Measurements from ENCODE around the gene ABAT. TPM values are rescaled to one million over a fixed set of nuclear protein-coding genes. Genes with fewer than 3 reads are reported as not detected.

Gene ABAT
- 3.4 TPM for total RNA-seq
- long read RNA-seq, full-length matches to known transcripts, result 2 of 4 reads
- long read RNA-seq, partial matches to known transcripts, result 2 of 4 reads
- long read RNA-seq, other reads (novel, unspliced or antisense), result 0 of 4 reads

GRCh38 chr16:8674413-8675022 is at the start of gene ABAT:
ABAT (plus strand) TSS chr16:8674617; CDS start chr16:8735740, 61,123 bp downstream.
- intact Hi-C loops (cut with DNase I), result no loop called here
- peak; percentile 100 for ATAC-seq (ENCODE audit: poor library complexity)

DNA sequence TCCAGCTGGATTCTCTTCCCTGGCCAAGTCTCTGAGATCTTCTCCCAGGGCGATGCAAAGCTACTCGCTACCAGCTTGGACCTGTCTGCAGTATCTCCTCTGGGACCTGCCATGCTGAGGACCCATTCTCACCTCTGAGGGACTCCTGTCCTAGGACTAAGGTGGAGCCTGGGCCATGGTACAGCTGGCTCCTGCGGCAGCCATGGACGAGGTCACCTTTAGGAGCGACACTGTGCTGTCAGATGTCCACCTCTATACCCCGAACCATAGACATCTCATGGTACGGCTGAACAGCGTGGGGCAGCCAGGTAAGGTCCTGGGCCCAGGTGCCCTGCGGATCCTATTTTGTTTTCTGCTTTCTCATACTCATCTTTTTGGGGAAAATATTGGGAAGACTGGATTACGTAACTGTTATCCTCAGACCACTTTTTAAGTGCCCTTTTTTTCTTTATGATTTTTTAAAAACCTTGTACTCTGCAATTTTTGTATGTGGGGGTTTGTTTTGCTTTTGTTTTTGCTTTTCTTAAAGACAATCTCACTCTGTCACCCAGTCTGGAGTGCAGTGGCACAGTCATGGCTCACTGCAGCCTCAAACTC is 48.8 kb upstream of the ABAT start:
- DNase-seq (no peak), ATAC-seq (ENCODE audit: poor library complexity) (no peak)
- intact Hi-C loops (cut with DNase I), result no loop called here

More at GRCh38 chr16:8674413-8675022, at the start of gene ABAT:
- peak; percentile 93 for DNase-seq

GRCh38 chr16:8626946-8627345 is 47.5 kb upstream of the ABAT start:
- ATAC-seq (ENCODE audit: poor library complexity) (no peak), DNase-seq (no peak)
- intact Hi-C loops (cut with DNase I), result no loop called here

GRCh38 chr16:8627456-8627855 is 47.0 kb upstream of the ABAT start:
- intact Hi-C loops (cut with DNase I), result no loop called here
- DNase-seq, result no peak
- ATAC-seq (ENCODE audit: poor library complexity), result no peak

DNA sequence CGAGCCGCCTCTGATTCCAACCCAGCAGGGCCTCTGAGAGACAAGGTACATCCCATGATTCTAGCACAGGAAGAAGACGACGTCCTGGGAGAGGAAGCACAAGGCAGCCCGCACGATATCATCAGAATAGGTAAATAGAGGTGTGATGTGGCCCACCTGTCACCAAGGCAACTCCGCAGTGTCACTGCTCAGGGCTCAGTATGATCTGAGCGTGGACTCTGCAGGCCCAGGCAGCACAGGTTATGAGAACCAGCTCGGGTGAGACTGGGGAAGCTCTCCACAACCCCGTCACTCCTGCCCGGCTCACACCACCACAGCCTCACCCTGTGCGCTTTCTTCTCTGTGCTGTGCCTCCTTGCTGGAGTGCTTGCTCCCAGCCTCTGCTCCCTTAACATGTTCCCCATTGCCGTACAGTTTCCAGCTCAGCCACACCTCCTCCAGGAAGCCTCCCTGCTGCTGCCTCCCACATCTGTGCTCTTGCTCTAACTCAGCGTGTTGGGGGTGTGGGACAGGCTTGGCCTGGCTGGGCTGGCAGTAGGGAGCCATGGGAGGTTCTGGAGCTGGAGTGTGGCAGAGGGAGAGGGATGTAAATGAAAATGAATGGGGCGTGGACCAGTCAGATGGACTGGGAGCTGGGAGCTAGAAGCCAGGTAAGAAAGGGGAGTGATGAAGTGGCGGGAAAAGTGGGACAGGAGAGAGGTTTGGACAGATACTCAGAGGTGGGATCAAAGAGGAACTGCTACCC is 45.3 kb upstream of the ABAT start:
- no peak for ATAC-seq (ENCODE audit: poor library complexity)
- DNase-seq, result no peak
- intact Hi-C loops (cut with DNase I), result no loop called here

DNA sequence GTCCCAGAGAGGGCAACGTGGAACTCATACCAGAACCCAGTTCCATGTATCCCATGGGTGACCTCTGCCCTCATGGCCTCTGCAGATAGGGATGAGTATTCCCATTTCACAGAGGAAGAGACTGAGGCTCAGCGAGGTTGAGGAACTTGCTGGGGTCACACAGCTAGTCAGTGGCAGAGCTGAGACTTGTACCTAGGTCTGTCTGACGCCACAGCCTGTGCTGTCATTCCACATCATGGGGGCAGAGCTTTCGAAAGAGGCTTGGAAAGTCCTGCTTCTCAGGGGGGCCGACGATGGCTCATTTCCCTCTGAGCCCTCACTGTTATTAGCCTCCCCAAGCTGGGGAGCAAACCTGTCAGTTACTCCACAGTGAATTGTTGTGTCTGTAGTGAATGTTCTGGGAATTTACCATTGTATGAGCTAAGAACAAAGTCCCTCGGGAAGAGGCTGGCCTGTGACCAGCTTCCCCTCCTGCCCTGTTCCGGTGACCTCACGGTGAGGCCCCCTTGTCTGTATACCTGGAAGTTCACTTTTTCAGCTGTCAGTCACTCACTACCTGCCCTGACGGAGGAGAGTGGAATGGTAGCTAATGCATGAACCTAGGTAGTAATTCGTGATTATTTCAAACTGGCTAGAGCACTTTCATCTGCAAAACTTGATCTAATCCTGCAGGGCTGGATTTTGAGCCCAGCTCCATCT is 44.0 kb upstream of the ABAT start:
- ATAC-seq (ENCODE audit: poor library complexity) (no peak), DNase-seq (no peak)
- intact Hi-C loops (cut with DNase I), result no loop called here

DNA sequence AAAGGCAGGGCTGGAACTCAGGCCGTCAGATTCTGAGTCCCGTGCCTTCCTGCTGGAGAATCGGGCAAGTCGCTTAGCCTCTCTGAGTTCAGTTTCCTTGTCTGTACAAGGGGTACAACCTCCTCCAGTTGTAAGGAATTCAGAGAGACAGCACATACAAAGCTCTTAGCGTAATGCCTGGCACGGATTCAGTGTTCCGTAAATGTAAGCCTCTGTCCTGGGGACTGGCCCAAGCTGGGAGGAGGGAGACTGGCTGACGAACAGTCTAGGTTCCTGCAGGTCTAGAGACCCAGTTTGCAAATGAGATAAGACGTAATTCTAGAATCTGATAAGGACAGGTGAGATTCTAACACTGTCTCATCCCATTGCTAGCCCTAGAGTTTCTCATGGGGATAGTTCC is 43.0 kb upstream of the ABAT start:
- intact Hi-C loops (cut with DNase I), result no loop called here
- DNase-seq (no peak), ATAC-seq (ENCODE audit: poor library complexity) (no peak)

GRCh38 chr16:8631818-8632465 is 42.5 kb upstream of the ABAT start:
- intact Hi-C loops (cut with DNase I), result no loop called here
- DNase-seq, result no peak
- ATAC-seq (ENCODE audit: poor library complexity), result no peak

- intact Hi-C loops (cut with DNase I), result no loop called here
- peak; percentile 57 for DNase-seq
- ATAC-seq (ENCODE audit: poor library complexity), result peak; percentile 80
Measured at GRCh38 chr16:8632675-8633182, 41.7 kb upstream of the ABAT start.

GRCh38 chr16:8634991-8635736 is 39.3 kb upstream of the ABAT start:
- DNase-seq (no peak), ATAC-seq (ENCODE audit: poor library complexity) (no peak)
- intact Hi-C loops (cut with DNase I), result no loop called here

- ATAC-seq (ENCODE audit: poor library complexity) (no peak), DNase-seq (no peak)
- intact Hi-C loops (cut with DNase I), result no loop called here
Measured at GRCh38 chr16:8639694-8640093, 34.7 kb upstream of the ABAT start.

- no peak for ATAC-seq (ENCODE audit: poor library complexity)
- no peak for DNase-seq
- intact Hi-C loops (cut with DNase I), result no loop called here
Measured at GRCh38 chr16:8641671-8642070, 32.7 kb upstream of the ABAT start.

- intact Hi-C loops (cut with DNase I), result no loop called here
- DNase-seq, result no peak
- no peak for ATAC-seq (ENCODE audit: poor library complexity)
Measured at GRCh38 chr16:8642146-8642545, 32.3 kb upstream of the ABAT start.

GRCh38 chr16:8644211-8645140 is 29.9 kb upstream of the ABAT start:
- ATAC-seq (ENCODE audit: poor library complexity), result peak; percentile 79

GRCh38 chr16:8645141-8645521 is 29.3 kb upstream of the ABAT start:
- intact Hi-C loops (cut with DNase I), result no loop called here
- no peak for ATAC-seq (ENCODE audit: poor library complexity)
- DNase-seq, result no peak

More at GRCh38 chr16:8644211-8645140, 29.9 kb upstream of the ABAT start:
- intact Hi-C loops (cut with DNase I), result no loop called here
- DNase-seq, result peak; percentile 72

GRCh38 chr16:8645831-8646230 is 28.6 kb upstream of the ABAT start:
- no peak for ATAC-seq (ENCODE audit: poor library complexity)
- no peak for DNase-seq
- intact Hi-C loops (cut with DNase I), result no loop called here

Measured in Right ventricle myocardium superior (tissue), 1 donor.